ENCODE results near the gene MCTP1.

MCTP1 gene

GRCh38 chr5:95083606-95084005, 201.3 kb downstream of the MCTP1 start:
- Histone ChIP-seq H3K27me3 (ENCODE audit: low read depth, low read length) (no peaks in the 10 kb centered on the region), H2AFZ (ENCODE audit: low read depth, low read length) (no peak overlapping the region), H3K36me3 (replicated peaks; ENCODE audit: low read depth, low read length) (no peaks in the 10 kb centered on the region), H3K4me1 (ENCODE audit: low read length) (peaks cover 32% of the 10 kb centered on the region), H3K9me3 (ENCODE audit: insufficient read depth, low read length) (no peaks in the 10 kb centered on the region), H4K20me1 (ENCODE audit: insufficient read depth, low read length) (no peaks in the 10 kb centered on the region), H3K4me2 (ENCODE audit: low read length) (no peak overlapping the region), H3K4me3 (ENCODE audit: low read length) (no peak overlapping the region), H3K79me2 (ENCODE audit: low read length) (no peaks in the 10 kb centered on the region), H3K9ac (ENCODE audit: low read length) (no peak overlapping the region), H3K27ac (ENCODE audit: low read length) (no peak overlapping the region)
- TF ChIP-seq CTCF (IDR thresholded peaks at IDR 0.05; ENCODE audit: low read depth, low read length): no peak
- TF ChIP-seq EZH2phosphoT487 (IDR thresholded peaks at IDR 0.05; ENCODE audit: low read depth): no peak

GRCh38 chr5:95081982-95082381, 202.9 kb downstream of the MCTP1 start:
- Histone ChIP-seq H3K9me3 (ENCODE audit: insufficient read depth, low read length) (no peaks in the 10 kb centered on the region), H3K79me2 (ENCODE audit: low read length) (no peaks in the 10 kb centered on the region), H3K4me2 (ENCODE audit: low read length) (peak overlapping the region; percentile 71), H3K4me1 (ENCODE audit: low read length) (peaks cover 16% of the 10 kb centered on the region), H2AFZ (ENCODE audit: low read depth, low read length) (no peak overlapping the region), H3K27ac (ENCODE audit: low read length) (no peak overlapping the region), H3K4me3 (ENCODE audit: low read length) (peak overlapping the region; percentile 51), H3K27me3 (ENCODE audit: low read depth, low read length) (no peaks in the 10 kb centered on the region), H3K9ac (ENCODE audit: low read length) (no peak overlapping the region), H3K36me3 (replicated peaks; ENCODE audit: low read depth, low read length) (no peaks in the 10 kb centered on the region), H4K20me1 (ENCODE audit: insufficient read depth, low read length) (no peaks in the 10 kb centered on the region)
- TF ChIP-seq CTCF (IDR thresholded peaks at IDR 0.05; ENCODE audit: low read depth, low read length) (no peak), EZH2phosphoT487 (IDR thresholded peaks at IDR 0.05; ENCODE audit: low read depth) (no peak)

GRCh38 chr5:95081500-95081960, 203.4 kb downstream of the MCTP1 start:
- no peaks in the 10 kb centered on the region for H3K36me3 ChIP-seq (replicated peaks; ENCODE audit: low read depth, low read length)
- peaks cover 12% of the 10 kb centered on the region for H3K4me1 ChIP-seq (ENCODE audit: low read length)
- TF ChIP-seq CTCF (IDR thresholded peaks at IDR 0.05; ENCODE audit: low read depth, low read length) (no peak), EZH2phosphoT487 (IDR thresholded peaks at IDR 0.05; ENCODE audit: low read depth) (no peak)
- H2AFZ ChIP-seq (ENCODE audit: low read depth, low read length): no peak overlapping the region
- H3K9me3 ChIP-seq (ENCODE audit: insufficient read depth, low read length): no peaks in the 10 kb centered on the region
- H3K4me2 ChIP-seq (ENCODE audit: low read length): peak overlapping the region; percentile 71
- H3K9ac ChIP-seq (ENCODE audit: low read length): no peak overlapping the region
- H3K79me2 ChIP-seq (ENCODE audit: low read length): no peaks in the 10 kb centered on the region
- no peak overlapping the region for H3K27ac ChIP-seq (ENCODE audit: low read length)
- H4K20me1 ChIP-seq (ENCODE audit: insufficient read depth, low read length): no peaks in the 10 kb centered on the region
- peak overlapping the region; percentile 51 for H3K4me3 ChIP-seq (ENCODE audit: low read length)
- H3K27me3 ChIP-seq (ENCODE audit: low read depth, low read length): no peaks in the 10 kb centered on the region

- no peak overlapping the region for H3K27ac ChIP-seq (ENCODE audit: low read length)
- no peaks in the 10 kb centered on the region for H3K79me2 ChIP-seq (ENCODE audit: low read length)
- no peaks in the 10 kb centered on the region for H3K27me3 ChIP-seq (ENCODE audit: low read depth, low read length)
- no peak overlapping the region for H3K4me3 ChIP-seq (ENCODE audit: low read length)
- no peak overlapping the region for H3K9ac ChIP-seq (ENCODE audit: low read length)
- no peaks in the 10 kb centered on the region for H4K20me1 ChIP-seq (ENCODE audit: insufficient read depth, low read length)
- peaks cover 12% of the 10 kb centered on the region for H3K4me1 ChIP-seq (ENCODE audit: low read length)
- no peak overlapping the region for H2AFZ ChIP-seq (ENCODE audit: low read depth, low read length)
- H3K9me3 ChIP-seq (ENCODE audit: insufficient read depth, low read length): no peaks in the 10 kb centered on the region
- no peak overlapping the region for H3K4me2 ChIP-seq (ENCODE audit: low read length)
- no peaks in the 10 kb centered on the region for H3K36me3 ChIP-seq (replicated peaks; ENCODE audit: low read depth, low read length)
- TF ChIP-seq CTCF (IDR thresholded peaks at IDR 0.05; ENCODE audit: low read depth, low read length): no peak
- TF ChIP-seq EZH2phosphoT487 (IDR thresholded peaks at IDR 0.05; ENCODE audit: low read depth): no peak
These were observed 204.5 kb downstream of the MCTP1 start for GRCh38 chr5:95080441-95080840.

Measured in OCI-LY3 (cell line).